Upper lobe of left lung (tissue), 4 donors: Measurements from ENCODE around the gene RYR1.

Experiments
- EP300 ChIP-seq, 4 donors: sonication (generic); formaldehyde crosslinking; IDR thresholded peaks; one replicate each; pipeline ENCODE4 v1.5.1; 2017; ENCODE audit warnings: antibody characterized with exemption in 4 of 4, control low read depth in 2 of 4
- POLR2A ChIP-seq, 4 donors: fragments of 450-650 bp; IDR thresholded peaks; one replicate each; pipeline ENCODE4 v1.5.1; 2016 to 2017; ENCODE audit warnings: antibody characterized with exemption in 4 of 4, mild to moderate bottlenecking in 2 of 4
- POLR2AphosphoS5 ChIP-seq, 2 donors: sonication (generic); formaldehyde crosslinking; IDR thresholded peaks; one replicate each; pipeline ENCODE4 v1.5.1; 2017; ENCODE audit warnings: antibody characterized with exemption in 2 of 2
- TF ChIP-seq, protein P1 (sequence below), 6 experiments: fragments of 450-650 bp in 4 of 6; fragments of 200-600 bp in 2 of 6; sonication (generic) in 2 of 6; IDR thresholded peaks; one replicate each; pipeline ENCODE4 v1.5.1; 2016 to 2019; ENCODE audit warnings: antibody characterized with exemption in 6 of 6

- TF ChIP-seq, protein P1, sequence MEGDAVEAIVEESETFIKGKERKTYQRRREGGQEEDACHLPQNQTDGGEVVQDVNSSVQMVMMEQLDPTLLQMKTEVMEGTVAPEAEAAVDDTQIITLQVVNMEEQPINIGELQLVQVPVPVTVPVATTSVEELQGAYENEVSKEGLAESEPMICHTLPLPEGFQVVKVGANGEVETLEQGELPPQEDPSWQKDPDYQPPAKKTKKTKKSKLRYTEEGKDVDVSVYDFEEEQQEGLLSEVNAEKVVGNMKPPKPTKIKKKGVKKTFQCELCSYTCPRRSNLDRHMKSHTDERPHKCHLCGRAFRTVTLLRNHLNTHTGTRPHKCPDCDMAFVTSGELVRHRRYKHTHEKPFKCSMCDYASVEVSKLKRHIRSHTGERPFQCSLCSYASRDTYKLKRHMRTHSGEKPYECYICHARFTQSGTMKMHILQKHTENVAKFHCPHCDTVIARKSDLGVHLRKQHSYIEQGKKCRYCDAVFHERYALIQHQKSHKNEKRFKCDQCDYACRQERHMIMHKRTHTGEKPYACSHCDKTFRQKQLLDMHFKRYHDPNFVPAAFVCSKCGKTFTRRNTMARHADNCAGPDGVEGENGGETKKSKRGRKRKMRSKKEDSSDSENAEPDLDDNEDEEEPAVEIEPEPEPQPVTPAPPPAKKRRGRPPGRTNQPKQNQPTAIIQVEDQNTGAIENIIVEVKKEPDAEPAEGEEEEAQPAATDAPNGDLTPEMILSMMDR (IDR thresholded peaks at IDR 0.05), result no peak
- TF ChIP-seq POLR2A (IDR thresholded peaks at IDR 0.05) (no peak), POLR2AphosphoS5 (IDR thresholded peaks at IDR 0.05) (no peak), EP300 (IDR thresholded peaks at IDR 0.05) (no peak)
Observed at GRCh38 chr19:38492181-38492813, 58.8 kb downstream of the RYR1 start.
